Right kidney (tissue), 1 donor: ENCODE measurements around the gene ACAN.
"Not testable (repeated sequence)": the region's sequence is repeated elsewhere in the genome, so short reads cannot be mapped to it uniquely, and the experiment has no call there.

Experiments used
- DNase-seq: peaks from one replicate; pipeline ENCODE4 v3.0.0-alpha.2; 2016

ACAN gene

DNA sequence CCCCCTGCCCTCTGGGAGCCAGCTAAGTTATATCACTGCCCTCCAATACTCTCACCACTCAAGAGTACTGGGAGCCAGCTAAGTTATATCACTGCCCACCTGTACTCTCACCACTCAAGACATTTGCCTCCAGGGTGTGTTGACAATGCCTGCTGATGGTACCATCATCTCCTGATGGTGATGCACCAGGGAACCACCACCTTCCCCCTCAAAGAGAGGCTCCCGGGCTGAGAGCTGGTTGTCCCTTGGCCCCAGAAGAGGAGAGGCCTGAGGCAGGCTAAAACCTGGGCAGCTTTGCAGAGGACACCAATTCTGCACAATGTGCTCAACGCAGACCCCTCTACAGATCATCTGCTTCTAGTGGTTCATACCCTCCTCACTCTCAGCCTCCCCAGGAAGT lies 99.6 kb downstream of the ACAN start:
- DNase-seq, result no peak

DNA sequence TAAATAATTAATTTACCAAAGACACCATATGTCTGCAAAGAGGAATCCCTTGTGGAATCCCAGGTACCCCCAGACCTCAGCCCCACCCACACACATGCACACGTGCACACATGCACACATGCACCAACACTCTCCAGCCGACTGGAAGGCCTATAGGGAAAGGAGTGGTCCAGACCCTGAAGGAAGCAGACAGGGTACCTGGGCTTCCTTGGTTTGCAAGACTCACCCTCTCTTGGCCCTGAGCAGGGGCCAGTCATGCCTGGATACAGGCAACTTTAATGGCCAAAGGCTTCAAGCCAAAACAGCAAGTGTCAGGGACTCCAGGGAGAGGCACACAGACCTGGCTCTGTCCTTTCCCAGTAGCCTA lies 101.0 kb downstream of the ACAN start:
- no peak for DNase-seq

DNA sequence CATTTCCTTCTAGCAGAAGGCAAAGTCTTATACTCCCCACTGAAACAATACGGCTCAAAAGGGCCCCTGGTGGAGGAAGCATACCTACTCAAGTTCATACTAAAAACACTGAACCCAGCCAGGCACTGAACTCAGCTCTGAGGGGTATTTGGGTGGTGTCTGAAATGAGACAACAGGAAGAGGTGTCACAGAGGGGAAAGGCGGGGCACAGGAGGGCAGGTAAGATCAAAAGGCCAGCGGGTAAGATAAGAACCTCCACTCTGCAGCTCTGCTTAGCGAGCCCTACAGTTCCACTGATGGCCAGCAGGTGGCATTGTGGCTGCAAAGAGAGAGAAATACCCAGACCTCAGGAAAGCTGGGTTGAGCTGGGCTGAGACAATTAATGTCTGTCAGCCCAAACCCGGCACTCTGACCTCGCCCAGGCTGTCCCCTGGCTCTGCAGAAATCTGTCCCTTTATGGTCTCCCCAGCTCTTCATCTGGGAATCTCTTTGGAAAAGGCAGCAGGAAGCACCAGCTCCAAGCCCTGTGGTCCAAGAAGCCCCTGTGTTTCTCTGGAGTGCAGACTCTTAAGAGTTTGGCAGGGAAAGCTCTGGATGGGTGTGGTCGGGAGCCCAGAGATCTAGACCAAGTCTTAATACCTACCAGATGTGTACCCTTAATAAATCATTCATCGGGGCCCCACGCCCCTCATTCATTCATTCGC lies 101.5 kb downstream of the ACAN start:
- DNase-seq, result peak; percentile 78

DNA sequence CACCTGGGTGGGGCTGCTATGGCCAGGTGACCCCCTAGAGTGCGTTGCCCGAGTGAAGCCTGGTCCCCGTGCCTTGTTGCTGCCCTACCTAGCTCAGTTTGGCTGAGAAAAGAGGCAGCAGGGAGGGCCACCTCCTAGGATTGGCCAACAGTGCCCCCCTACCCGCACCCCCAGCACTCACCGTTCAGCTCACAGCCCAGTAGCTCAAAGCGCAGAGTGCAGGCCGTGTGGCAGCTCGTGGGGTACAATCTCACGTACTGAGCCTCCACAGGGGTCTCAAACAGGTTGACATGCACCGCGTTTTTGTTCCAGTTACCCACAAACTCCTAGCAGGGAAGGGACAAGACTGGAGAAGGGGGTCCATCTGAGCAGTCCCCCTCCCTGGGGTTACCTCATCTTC lies 102.3 kb downstream of the ACAN start:
- no peak for DNase-seq

DNA sequence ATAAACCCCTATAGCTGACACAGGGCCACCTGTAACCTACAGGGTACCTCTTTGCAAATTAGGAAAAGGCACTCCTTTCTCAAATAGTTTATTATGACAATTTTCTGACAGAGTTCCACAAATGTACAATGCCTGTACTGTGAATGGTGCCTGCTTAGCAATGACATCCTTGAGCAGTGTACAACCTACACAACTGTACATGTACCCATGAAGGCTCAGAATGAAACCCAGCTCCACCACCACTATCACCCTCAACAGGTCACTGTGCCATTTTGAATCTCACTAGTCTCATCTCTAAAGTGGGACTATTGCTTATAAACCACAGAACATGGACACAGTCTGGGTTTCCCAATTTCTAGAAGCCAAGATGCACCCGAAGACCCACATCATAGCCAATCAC lies 102.9 kb downstream of the ACAN start:
- DNase-seq, result no peak

DNA sequence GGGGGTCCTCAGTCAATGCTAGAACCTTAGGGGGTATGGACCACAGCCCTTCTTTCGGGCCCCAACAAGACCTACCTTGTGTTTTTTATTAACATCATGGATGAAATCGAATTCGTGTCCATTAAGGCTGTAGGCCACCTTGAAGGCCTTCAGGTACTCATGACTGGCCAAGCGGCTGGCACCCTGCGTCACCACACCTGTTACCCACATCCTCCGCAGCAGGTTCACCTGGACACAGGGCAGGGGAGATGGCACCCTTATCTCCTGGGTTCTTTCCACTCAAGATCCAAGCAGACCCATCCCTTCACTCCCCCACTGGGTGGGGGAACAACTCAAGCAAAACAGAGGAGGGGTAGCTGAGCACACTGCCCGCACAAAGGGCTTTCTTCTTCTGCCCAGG lies 103.3 kb downstream of the ACAN start:
- no peak for DNase-seq

DNA sequence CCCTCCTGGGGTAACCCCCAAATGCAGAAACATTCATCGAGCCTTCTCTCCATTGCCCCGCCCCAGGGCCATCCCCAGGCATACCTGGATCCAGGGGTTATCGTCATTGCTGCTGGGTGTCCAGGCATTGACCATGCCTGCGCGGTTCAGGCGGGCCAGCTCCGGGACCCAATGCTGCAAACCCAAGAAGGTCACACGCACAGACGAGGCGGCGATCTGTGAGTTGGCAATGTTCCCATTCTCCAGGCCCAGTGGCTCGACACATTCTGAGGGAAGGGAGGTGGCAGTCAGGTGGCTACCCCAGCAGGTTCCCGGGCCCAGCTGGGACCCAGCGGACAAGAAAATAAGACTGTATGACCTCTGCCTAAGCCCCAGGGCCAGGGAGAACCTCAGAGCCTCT lies 103.9 kb downstream of the ACAN start:
- no peak for DNase-seq

DNA sequence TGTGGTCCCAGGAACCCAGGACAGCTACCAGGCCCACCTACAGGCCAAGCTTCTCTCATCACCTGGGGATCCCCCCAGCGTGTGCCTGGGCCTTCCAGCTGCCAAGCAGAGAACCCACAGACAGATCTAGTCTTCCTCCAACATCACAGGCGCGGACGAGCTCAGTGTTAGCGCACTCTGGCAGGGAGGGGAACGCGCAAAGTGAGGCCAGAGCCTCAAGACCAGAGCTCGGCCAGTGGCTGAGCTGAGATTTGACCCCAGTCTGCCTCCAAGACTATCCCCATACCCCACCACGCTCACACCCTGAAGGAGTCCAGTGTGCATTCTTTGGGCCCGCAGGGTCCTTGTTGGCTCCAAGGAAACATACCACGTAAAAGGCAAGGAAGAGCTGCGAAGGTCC lies 104.9 kb downstream of the ACAN start:
- DNase-seq, result no peak

DNA sequence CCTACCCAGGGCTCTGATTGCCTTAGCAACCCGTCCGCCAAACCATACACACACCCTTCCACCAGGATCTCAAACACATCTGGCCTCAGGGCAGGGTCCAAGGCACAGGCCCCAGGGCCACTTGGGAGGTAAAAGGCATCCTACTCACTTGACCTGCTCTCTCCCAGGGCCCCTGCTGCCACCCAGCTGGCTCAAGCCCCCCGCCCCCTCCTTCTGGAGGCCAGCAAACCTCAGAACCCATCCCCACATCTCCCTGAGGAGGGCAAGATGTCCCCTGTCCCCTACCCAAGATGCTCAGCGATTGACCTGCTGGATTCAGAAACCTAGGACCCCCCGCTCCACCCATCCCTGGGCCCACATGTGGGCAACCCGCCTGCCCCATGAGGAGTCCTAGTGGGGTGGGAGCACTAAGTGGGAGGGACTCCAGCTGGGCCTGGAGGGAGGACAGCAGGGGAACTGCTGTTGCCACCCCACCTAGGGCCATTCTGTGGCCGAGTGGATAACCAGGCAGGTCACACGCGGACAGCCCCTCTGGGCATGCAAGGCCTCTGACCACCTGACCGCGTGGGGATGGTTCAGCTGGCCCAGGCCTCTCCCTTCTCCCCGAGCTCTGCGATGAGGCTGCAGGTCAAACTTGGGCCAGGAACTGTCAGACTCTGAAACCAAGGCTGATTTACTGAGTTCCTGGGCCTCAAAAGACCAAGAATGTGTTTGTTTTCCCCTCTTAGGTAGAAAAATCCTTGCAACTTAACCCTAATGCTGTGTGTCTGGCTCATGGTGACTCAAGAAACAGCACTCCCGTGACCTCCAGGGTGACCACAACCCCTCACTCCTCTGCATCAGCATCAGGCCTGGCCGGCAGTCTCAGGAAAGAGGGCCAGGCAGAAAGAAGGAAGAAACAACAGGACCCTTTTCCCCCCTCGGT lies 105.7 kb downstream of the ACAN start:
- no peak for DNase-seq

DNA sequence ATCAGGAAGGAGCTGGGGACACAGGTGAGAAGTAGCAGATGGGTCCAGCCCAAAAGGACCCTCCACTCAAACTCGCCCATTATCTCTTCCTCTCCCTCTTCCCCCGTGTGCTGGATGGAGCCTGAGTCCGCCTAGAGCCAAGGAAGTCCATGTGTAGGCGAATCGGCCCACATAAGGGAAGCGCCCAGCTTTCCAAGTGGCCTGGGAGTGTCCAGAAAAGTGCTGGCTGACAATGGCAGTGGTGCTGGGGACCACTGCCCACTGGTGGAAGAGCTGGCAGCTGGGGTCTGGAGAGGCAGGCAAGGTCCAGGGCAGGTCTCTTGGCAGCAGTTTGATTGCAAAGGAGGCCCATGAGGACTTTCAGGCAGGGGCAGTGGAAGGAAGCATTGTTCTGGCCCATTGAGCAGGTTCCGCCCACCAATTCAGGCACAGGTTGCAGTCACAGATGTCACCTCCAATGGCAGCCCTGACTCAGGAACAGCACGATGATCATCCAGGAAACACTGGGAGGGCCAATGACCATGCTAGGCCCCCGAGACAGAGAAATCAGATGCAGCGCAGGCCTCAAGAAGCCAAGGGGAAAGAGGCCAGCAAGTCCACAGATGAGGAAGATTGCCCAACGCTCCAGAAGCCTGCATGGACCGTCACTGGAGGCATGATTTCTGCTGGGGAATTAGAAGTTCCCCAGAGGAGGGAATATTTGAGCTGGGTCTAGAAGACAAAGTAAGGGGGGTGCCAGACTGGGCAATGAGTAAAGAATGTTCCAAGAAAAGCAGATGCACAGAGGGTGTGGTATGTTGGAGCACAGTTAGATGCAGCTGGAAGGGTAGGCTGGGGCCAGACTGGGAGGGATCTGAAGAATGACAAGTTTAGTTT lies 107.0 kb downstream of the ACAN start:
- DNase-seq, result no peak

DNA sequence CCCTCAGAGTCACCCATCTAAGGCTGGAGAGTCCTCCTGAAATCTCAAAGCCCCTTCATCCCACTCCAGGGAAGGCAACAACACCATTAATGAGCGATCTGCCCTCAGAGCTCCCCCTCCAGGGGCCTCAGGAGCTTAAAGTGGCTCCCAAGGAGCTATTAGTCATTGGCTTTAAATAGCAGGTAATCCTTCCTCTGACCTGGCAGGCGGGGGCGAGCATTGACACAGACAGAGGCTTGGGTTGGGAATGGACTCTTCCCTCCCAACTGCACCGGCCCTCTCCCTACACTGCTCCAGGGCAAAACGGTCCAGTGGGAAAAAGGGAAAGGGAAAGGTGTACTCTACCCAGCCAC lies 108.5 kb downstream of the ACAN start:
- DNase-seq, result no peak

DNA sequence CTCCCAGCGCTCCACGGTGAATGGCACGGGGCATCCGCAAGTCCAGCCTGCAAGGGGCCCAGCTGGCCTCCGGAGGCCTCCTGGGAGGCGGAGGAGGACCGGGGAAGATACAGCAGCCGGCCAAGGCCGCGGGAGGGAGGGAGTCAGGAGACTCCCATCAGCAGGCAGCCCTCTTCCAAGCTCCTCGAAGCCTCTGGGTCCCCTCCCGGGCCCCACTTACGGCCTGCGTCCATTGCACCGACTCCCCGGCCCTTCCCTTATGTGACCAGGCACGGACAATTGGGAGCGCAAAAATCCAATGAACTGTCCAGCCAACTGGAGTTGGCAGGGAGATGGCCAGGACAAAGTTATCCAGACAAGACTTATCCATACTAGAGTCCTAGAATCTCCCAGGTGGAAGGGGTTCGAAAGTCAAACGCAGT lies 109.3 kb downstream of the ACAN start:
- DNase-seq, result peak; percentile 81

DNA sequence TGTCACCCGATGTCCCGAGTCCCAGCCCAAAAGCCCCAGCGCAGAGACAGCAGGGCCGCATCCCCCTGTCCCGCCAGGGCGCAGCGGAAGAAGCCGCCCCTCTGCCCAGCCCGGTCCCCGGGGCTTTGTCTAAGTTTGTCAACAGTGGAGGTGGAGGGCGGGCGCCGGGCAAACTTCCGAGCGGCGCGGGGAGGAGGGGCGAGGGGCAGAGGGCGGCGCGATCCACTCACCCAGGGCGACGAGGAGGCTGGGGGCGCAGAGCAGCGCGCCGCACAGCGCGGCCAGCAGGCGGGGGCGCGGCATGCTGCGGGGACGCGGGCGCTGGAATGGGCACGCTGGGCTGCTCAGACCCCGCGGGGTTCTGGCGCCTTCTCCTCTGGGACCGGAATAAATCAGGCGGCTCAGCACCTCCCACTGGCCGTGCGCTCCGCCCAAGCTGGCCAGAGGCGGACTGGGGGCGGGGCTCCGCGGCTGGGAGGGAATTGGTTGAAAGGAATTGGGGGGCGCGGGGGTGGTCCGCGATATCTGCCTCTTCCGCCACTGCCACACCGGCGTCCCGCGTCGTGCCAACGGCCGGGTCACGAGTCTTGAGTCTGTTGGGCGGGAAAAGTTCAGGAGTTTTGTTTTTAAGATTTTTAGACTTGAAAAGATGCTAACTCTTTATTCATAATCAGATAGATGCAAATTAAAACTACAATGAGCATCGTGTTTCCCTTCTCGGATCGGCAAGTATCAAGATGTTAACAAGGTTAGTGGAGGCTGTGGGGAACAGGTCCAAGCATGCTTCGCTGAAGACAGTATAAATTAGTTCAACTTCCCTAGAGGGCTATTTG lies 110.0 kb downstream of the ACAN start, which contains the start of gene MFGE8:
TSS of gene MFGE8 (minus strand) at position 363 of the 833 bp plus-strand sequence. CDS start at position 303, 60 bp downstream.
- DNase-seq, result peak; percentile 89

DNA sequence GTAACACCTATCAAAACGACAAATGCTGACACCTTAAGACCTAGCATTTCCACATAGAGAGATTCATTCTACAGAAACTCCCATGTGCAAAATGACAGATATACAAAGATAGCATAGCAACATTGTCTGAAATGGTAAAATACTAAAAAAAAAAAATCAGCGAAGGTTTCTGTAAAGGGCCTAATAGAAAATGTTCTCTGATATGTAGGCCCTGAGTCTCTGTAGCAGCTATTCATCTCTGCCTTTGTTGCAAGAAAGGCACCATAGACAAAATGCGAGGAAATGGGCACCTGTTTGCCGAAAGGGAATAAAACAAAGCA lies 110.6 kb downstream of the ACAN start:
- DNase-seq, result no peak

DNA sequence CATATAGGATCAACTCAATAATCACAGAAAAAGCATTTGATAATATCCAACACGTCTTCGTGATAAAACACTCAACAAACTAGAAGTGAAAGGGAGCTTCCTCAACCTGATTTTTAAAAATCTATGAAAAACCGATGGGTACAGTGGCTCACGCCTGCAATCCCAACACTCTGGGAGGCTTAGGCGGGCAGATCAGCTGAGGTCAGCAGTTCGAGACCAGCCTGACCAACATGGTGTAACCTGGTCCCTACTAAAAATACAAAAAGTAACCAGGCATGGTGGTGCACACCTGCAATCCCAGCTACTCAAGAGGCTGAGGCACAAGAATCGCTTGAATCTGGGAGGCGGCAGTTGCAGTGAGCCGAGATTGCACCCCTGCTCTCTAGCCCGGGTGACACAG lies 112.1 kb downstream of the ACAN start:
- DNase-seq, result no peak

DNA sequence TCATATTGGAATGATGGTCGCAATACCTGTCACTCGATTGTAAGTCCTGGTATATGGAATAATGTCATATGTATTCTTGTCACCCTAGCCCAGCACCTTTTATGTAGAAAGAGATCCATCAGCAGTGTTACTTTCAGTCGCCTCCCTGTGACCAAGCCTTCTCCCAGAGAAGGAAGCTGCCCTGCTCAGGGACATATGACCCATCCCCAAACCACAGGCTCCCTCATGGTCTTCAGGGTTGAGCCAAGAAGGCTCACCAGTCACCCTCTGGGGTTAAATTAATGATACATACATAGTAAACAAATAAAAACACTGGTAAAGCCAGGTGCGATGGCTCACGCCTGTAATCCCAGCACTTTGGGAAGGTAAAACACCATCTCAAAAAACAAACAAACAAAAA lies 114.5 kb downstream of the ACAN start:
- DNase-seq, result no peak

DNA sequence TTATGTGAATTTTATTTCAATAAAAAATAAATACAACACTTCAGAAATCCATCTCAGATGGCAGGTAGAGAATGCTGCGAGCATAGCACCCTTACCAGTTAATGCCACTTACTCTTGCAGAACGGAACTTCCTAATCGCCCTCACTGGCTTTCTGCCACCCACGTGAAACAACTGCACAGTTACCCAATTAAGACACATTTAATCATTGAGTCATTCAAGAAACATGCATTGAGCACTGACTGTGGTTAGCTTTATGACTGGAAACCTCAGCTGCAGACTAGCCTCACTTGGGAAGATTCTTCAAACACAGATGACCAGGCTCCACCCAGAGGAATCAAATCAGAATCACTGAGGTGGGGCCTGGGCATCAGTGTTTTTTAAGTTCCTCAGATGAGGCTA lies 115.5 kb downstream of the ACAN start:
- DNase-seq, result no peak

DNA sequence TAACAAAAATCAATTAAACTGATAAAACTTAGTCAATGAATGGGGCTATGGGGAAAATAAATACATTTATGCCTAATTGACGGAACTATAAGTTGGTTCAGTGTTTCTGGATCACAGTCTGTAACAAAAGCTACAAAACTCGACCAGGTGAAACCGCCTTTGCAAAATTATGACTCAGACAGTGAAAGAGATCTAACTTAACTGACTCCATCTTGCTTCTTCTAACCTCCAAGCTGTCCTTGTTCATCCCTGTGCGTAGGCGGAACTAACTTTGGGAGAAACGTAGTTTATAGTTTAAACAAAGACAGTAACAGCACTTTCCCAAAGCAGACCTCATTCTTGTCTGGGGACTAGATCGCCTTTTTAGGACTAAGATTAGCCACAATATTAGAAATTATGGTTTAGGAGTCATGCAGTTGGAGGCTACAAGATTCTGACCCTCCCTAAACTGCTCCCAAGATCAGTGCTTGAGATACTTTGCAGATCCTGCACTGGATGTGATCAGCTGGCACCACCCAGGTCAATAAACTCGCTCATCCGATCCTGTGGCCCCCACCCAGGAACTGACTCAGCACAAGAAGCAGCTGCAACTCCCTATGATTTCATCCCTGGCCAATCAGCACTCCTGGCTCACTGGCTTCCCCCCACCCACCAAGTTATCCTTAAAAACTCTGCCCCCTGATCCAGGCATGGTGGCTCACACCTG lies 117.1 kb downstream of the ACAN start:
- no peak for DNase-seq

DNA sequence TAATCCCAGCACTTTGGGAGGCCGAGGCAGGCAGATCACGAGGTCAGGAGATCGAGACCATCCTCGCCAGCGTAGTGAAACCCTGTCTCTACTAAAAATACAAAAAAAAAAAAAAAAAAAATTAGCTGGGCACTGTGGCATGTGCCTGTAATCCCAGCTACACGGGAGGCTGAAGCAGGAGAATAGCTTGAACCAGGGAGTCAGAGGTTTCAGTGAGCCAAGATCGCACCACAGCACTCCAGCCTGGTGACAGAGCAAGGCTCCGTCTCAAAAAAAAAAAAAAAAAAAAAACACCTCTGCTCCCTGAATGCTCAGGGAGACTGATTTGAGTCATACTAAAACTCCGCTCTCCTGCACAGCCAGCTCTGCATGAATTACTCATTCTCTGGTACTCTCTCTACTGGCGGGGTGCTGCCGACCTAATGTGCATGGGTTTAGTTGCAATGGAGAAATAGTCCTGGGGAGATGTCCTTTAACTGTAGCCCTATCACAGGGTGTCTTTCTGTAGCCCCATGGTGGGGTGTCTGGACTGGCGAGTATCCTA lies 117.7 kb downstream of the ACAN start:
- not testable (repeated sequence) for DNase-seq
